ENCODE results near the gene CCDC91. TPM values are rescaled to one million over a fixed set of nuclear protein-coding genes. Genes with fewer than 3 reads are reported as not detected.

The CCDC91 gene
- total RNA-seq, 3 donors from 2014 or later: 25.0 to 42.5 (median 27.8) TPM

- Histone ChIP-seq H3K9me3 (no peaks in the 10 kb centered on the region), H3K36me3 (ENCODE audit: low read depth) (no peaks in the 10 kb centered on the region), H3K4me1 (ENCODE audit: low read depth) (no peaks in the 10 kb centered on the region), H3K4me3 (no peak overlapping the region)
- TF ChIP-seq CTCF (IDR thresholded peaks at IDR 0.05): no peak
- intact Hi-C loops (cut with DNase I, micrococcal nuclease): no loop called here
- DNase-seq (no peak), ATAC-seq (no peak)
These were observed 160.2 kb downstream of the CCDC91 start for GRCh38 chr12:28350502-28350901.

GRCh38 chr12:28351414-28351813 lies 161.2 kb downstream of the CCDC91 start:
- intact Hi-C loops (cut with DNase I, micrococcal nuclease): no loop called here
- no peak for ATAC-seq
- Histone ChIP-seq H3K9me3 (no peaks in the 10 kb centered on the region), H3K36me3 (ENCODE audit: low read depth) (no peaks in the 10 kb centered on the region), H3K4me1 (ENCODE audit: low read depth) (no peaks in the 10 kb centered on the region), H3K4me3 (no peak overlapping the region)
- no peak for DNase-seq
- TF ChIP-seq CTCF (IDR thresholded peaks at IDR 0.05): no peak

- intact Hi-C loops (cut with DNase I, micrococcal nuclease): no loop called here
- H3K4me3 ChIP-seq: no peak overlapping the region
- no peaks in the 10 kb centered on the region for H3K9me3 ChIP-seq
- TF ChIP-seq CTCF (IDR thresholded peaks at IDR 0.05): no peak
- ATAC-seq (no peak), DNase-seq (no peak)
- H3K4me1 ChIP-seq (ENCODE audit: low read depth): no peaks in the 10 kb centered on the region
- no peaks in the 10 kb centered on the region for H3K36me3 ChIP-seq (ENCODE audit: low read depth)
These were observed 164.9 kb downstream of the CCDC91 start for GRCh38 chr12:28355161-28355560.

GRCh38 chr12:28360253-28360652 lies 170.0 kb downstream of the CCDC91 start:
- DNase-seq: no peak
- Histone ChIP-seq H3K4me1 (ENCODE audit: low read depth) (no peaks in the 10 kb centered on the region), H3K4me3 (no peak overlapping the region), H3K9me3 (no peaks in the 10 kb centered on the region), H3K36me3 (ENCODE audit: low read depth) (no peaks in the 10 kb centered on the region)
- intact Hi-C loops (cut with DNase I, micrococcal nuclease): no loop called here
- no peak for ATAC-seq
- no peak for TF ChIP-seq CTCF (IDR thresholded peaks at IDR 0.05)

- TF ChIP-seq CTCF (IDR thresholded peaks at IDR 0.05): no peak
- no peaks in the 10 kb centered on the region for H3K36me3 ChIP-seq (ENCODE audit: low read depth)
These were observed 177.1 kb downstream of the CCDC91 start for GRCh38 chr12:28367326-28367725.

GRCh38 chr12:28367993-28368392 lies 177.7 kb downstream of the CCDC91 start:
- Histone ChIP-seq H3K4me3 (no peak overlapping the region), H3K36me3 (ENCODE audit: low read depth) (no peaks in the 10 kb centered on the region), H3K4me1 (ENCODE audit: low read depth) (no peaks in the 10 kb centered on the region), H3K9me3 (peaks cover 39% of the 10 kb centered on the region)
- ATAC-seq (no peak), DNase-seq (no peak)
- no peak for TF ChIP-seq CTCF (IDR thresholded peaks at IDR 0.05)
- intact Hi-C loops (cut with DNase I, micrococcal nuclease): no loop called here

More at GRCh38 chr12:28367326-28367725, 177.1 kb downstream of the CCDC91 start:
- Histone ChIP-seq H3K4me3 (no peak overlapping the region), H3K4me1 (ENCODE audit: low read depth) (no peaks in the 10 kb centered on the region), H3K9me3 (peaks cover 39% of the 10 kb centered on the region)
- intact Hi-C loops (cut with DNase I, micrococcal nuclease): no loop called here
- DNase-seq (no peak), ATAC-seq (no peak)

Data from mucosa of descending colon (tissue), 3 donors.